Subcutaneous adipose tissue (tissue), 4 donors: ENCODE results near the gene CAMKMT. TPM values are rescaled to one million over a fixed set of nuclear protein-coding genes. Genes with fewer than 3 reads are reported as not detected.

Experiments used
- total RNA-seq, 4 donors: library from RNA; depleted of rRNA; stranded (reverse); fragments of >200 nt; gene quantifications; one replicate each; pipeline ENCODE4 v1.1.0, GENCODE V29; 2016
- TF ChIP-seq, protein P1 (sequence below): fragments of 450-650 bp; IDR thresholded peaks from one replicate; pipeline ENCODE4 v1.5.1; 2016; ENCODE audit warnings: low read depth, mild to moderate bottlenecking, control low read depth, antibody characterized with exemption, moderate library complexity

Gene CAMKMT
- total RNA-seq, 4 donors from 2014 or later, result 7.7 to 14.0 (median 10.3) TPM

DNA sequence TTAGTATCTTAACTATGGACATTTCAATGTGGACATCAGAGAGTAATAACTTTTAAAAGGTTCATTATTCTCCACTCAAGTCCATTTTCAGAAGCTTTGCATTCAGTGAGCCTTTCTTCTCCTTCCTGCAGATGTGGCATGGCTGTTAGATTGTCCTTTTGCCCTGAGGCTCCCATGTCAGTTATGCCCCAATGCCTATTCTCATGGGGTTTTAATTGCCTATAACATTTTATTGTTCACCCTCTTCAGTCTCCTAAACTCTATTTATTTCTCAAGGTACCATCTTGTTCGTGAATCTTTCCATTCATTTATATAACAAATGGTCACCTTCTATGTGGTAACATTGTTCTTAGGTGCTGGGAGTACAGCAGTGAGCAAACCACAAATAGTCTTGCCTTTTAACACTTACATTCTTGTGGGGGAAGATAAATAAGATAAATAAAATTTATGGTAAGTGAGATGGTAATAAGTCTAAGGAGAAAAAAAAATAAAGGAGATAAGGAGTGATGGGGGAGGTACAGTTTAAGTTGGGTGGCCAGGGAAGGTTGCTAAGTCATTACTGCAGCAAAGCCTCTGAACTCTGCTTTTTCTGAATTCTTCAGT is 301.8 kb downstream of the CAMKMT start:
- TF ChIP-seq, protein P1, sequence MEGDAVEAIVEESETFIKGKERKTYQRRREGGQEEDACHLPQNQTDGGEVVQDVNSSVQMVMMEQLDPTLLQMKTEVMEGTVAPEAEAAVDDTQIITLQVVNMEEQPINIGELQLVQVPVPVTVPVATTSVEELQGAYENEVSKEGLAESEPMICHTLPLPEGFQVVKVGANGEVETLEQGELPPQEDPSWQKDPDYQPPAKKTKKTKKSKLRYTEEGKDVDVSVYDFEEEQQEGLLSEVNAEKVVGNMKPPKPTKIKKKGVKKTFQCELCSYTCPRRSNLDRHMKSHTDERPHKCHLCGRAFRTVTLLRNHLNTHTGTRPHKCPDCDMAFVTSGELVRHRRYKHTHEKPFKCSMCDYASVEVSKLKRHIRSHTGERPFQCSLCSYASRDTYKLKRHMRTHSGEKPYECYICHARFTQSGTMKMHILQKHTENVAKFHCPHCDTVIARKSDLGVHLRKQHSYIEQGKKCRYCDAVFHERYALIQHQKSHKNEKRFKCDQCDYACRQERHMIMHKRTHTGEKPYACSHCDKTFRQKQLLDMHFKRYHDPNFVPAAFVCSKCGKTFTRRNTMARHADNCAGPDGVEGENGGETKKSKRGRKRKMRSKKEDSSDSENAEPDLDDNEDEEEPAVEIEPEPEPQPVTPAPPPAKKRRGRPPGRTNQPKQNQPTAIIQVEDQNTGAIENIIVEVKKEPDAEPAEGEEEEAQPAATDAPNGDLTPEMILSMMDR, result no peak

- TF ChIP-seq, protein P1, result no peak
Observed at GRCh38 chr2:44668336-44668735, 306.6 kb downstream of the CAMKMT start.

DNA sequence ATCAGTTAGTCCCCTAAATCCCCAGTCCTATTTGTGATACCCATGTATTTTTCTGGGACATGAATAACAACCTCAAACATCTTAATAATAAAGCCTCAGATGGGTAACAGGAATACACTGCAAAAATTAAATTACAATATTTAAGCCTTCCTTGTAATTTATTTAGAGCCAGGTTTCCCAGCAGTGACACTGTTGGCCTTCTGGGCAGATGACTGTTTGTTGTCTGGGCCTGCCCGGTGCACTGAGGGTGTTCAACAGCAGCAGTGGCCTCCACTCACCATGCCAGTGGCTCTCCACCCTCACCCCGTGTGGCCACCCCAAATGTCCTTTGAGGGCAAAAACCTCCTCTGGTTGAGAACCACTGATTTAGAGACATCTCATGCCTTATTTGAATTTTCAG is 309.5 kb downstream of the CAMKMT start:
- TF ChIP-seq, protein P1, result no peak

GRCh38 chr2:44671916-44672315 is 310.2 kb downstream of the CAMKMT start:
- TF ChIP-seq, protein P1, result no peak

DNA sequence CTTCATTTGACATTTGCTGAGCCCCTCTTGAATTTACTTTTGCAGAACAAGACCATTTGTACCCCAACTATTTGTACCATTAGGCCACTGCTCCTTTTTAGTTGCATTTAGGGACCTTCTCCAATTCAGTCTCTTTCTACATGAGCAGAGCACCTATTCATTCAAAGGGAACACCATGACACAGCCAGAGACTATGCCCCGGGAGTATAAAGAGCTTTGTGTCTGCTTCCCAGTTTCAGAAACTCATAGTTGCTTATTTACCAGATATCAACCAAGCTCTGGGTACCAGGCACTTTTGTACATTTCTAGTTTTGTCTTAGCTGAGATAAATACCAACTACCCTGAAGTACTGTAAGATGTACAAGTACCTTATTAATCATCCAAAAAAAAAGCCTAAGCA is 310.7 kb downstream of the CAMKMT start:
- TF ChIP-seq, protein P1, result no peak

DNA sequence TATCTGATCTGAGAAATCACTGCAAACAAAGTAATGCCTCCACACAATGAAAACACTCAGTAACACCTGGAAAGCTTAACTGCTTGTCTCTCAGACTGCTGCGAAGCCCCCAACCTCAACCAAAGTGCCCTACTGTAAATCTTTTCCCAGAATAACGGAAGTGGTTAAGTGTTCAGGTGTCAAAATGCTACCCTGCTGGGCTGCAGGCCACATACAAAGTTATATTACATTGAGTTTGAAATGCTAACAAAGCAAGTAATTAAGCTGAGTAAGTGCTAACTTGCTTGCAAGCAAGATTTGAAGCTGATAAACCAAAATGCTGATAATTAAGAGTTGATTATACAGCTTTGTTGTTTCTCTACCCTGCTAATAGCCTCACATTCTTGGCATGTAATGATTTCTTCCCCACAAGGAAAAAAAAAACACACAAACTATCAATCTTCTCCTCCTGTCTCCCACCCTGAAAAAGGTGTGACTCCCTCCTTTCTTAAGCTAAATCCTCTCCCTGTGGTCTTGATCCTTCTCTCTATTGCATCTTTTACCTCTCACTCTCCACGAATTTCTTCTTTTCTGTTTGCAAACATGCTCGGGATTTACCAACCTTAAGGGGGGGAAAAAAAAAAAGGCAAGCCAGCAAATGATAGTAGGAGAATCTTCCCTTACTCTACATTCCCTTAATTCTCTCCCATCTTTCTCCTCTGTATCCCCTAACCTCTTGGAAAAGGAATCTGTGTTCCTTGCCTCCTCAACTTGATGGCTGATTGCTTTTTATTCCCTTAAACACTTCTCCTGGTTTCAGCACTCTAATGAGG is 312.9 kb downstream of the CAMKMT start:
- TF ChIP-seq, protein P1, result no peak

DNA sequence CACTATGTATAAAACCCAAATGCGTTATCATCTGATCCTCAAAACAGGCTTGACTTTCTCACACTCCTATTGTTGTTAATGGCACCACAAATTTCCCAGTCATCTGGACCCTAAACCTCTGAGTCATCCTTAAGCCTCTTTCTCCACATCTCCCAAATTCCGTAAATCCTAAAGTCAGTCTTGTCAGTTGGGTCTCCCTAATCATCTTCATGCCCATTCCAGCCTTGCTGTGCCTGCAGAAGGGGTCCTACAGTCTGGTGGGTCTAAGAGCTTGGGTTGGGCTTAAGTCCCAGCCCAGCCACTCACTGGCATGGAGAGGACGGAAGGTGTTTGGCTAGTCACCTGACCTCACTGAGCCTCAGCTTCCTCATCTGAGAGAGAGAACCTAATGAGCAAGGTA is 314.6 kb downstream of the CAMKMT start:
- TF ChIP-seq, protein P1, result no peak
